GM19025 (cell line): ENCODE measurements around the gene MAP3K9.
A peak's percentile ranks its signal among the peaks of the same experiment; 100 is the strongest.

ENCODE experiments used
- ATAC-seq: cut with Tn5 transposase; IDR thresholded peaks from one replicate; pipeline ENCODE4 v1.9.1; 2021; ENCODE audit warnings: mild to moderate bottlenecking, low read depth, moderate library complexity; ENCODE audit not compliant: unreplicated experiment

Gene MAP3K9

DNA sequence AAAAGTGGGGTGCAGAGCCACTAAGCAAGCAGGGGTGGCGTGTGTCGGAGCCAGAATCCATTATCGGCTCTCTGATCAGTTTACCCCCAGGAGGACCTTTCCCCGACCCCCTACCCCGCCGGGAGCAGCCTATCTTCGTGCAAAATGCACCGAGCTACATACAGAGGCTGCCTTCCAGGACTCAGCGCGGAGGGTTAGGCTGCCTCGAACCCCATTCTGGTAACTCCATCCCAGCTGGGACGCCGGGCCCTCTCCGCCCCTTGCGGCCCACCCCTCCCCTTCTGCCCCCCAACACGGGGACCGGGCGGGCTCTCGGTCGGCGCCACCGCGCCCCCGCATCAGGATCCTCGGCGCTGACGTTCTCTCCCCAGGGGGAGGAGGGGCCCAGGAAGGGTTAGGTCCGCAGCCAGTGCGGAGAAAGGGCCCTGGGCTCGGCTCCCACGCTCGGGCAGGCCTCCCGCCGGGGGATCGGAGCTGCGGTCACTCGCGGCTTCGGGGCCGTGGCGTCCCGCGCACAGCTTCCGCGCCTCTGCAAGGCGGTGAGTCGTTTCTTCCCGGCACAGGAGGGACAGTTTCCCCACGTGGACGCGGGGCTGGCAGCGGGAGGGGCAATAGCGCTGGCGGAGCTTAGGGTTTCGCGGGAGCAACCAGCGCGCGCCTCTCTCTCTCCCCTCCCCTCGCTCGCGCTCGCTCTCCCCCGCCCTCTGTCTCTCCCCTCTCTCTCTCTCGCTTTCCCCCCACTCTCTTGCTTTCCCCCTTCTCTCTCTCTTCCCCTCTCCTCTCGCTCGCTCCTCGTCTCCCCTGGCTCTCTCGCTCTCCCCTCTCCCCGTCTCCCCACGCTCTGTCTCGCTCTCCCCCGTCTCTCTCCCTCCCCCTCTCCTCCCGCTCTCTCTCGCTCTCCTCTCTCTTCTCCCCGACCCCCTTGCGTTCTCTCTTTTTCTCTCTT lies 12.5 kb upstream of the MAP3K9 start:
- ATAC-seq: no peak

DNA sequence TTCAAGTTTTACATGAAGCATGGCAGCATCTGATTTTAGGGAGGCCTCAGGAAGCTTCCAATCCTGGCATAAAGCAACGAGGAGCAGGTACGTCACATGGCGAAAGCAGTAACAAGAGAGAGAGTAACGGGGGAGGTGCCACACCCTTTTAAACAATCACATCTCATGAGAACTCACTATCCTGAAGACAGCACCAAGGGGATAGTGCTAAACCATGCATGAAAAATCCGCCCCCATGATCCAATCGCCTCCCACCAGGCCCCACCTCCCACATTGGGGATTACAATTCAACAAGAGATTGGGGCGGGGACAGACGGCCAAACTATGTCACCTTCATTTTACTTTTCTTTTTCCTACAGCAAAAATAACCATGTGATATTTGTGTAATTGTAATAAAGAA lies 7.2 kb upstream of the MAP3K9 start:
- no peak for ATAC-seq

DNA sequence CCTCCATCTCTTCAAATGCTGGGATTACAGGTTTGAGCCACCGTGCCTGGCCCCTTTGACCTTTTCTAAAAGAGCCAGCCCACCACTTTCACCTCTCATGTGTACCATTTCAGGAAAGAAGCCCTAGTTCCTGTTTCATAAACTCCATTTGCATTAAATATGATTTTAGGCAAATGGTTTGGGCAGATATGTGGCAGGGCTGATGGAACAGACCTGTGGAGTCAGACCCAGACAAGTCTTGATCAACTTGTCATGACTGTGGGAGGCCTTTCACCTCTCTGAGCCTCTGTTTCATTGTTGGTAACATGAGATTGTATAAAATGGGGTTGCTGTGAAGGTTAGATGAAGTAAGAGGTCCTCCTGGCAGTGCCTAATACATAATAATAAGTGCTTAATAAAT lies 5.2 kb upstream of the MAP3K9 start:
- ATAC-seq: no peak

DNA sequence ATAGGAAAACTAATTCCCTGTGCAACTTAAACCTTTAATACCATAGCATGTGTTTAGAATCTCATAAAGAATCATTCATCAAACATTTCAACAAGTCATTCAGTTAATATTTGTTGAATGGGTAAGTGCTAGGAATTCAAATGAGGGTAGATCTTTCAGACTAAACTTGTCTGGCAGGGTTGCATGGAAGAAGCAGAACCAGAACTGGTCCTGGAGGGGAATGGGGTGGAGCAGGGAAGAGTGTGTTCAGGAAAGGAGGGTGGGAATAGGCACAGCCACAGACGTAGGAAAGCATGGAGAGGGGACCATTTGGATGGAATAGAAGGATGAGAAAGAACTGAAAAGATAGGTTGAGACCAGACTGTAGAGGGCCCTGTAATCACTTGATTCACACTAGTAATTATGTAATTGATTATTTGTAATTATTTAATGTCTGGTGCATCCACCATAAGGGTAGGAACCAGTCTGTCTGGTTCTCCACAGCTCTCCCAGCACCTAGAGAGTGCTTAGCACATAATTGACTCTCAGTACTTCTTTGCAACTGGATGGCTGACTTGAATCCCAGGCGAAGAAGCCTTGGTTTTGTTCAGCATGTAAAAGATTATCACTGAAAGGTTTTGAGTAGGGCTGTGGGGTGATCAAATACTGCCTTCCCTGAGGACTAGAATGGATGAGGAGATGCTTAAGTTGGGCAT lies 3.0 kb upstream of the MAP3K9 start:
- no peak for ATAC-seq

DNA sequence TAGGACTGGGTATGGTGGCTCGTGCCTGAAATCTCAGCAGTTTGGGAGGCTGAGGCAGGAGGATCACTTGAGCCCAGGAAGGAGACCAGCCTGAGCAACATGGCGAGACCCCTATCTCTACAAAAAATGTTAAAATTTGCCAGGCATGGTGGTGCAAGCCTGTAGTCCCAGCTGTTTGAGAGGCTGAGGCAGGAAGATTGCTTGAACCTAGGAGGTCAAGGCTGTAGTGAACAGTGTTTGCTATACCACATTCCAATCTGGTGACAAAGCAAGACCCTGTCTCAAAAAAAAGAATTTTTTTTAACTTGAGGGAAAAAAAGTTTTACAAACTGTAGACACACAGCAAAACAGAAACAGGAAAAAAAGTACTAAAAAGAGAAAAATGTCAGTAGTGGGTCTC lies 2.3 kb upstream of the MAP3K9 start:
- ATAC-seq: no peak

DNA sequence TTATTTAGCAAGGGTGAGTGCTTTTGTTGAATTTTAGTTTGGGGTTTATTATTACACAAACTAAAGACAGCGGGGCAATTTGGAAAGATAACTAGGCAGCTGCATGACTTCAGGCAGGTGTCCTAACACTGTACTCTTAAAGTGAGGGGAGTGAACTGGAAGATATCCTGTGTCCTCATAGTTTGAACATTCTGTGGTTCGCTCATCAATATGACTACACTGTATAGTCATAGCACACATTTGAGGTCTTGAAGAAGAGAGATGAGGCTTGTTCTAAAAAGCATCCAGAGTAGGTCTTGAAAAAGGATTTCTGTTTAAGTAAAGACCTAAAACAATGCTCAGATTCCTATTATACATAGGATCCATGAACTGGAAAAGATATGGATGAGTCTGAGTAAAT lies 1.7 kb upstream of the MAP3K9 start:
- ATAC-seq: no peak

DNA sequence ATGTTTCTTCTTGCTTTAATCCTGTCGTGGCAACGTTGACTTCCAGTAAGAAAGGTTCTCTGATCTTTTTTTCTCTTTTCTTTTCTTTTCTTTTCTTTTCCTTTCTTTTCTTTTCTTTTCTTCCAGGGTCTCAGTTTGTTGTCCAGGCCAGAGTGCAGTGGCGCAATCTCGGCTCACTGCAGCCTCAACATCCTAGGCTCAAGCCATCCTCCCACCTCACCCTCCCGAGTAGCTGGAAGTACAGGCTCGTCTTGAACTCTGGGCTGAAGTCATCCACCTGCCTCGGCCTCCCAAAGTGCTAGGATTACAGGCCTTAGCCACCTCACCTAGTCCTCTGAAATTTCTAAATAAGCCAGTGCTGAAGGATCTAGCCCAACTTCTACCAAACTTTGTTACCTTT lies 1.3 kb upstream of the MAP3K9 start:
- ATAC-seq: no peak

DNA sequence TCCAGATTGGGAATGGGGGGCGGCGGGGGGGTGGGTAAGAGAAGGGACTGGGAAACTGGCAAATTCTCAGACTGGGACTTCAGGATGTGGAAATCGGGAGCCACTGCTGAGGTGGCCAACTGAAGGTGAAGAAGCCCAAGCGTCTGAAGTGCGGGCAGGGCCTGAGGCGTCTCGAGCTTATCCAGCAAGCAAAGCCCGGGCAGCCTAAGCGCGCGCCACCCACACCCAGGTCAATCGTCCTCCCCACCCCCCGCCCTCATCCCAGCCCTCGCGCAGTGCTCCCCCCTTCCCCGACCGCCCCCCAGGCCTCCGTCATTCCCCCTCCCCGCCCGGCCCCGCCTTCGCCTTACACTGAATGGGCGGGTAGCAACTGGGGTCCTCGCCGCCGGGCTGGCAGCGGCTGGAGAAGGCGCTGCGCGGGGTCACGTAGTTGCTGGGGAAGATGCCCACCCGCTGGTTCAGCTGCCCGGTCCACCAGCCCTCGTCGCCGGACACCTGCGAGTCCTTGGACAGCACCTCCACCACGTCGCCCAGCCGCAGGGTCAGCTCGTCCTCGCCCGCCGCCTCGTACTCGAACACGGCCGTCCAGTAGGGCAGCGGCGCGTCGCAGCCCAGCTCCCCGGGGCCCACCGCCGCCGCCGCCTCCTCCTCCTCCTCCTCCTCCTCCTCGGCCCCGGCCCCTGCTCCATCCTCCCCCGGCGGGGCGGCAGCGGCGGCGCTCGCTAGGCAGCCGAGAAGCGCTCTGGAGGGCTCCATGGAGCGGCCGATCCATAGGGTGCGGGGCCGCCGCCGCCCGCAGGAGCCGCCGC lies 693 bp downstream of the MAP3K9 start:
- ATAC-seq: peak; percentile 18

DNA sequence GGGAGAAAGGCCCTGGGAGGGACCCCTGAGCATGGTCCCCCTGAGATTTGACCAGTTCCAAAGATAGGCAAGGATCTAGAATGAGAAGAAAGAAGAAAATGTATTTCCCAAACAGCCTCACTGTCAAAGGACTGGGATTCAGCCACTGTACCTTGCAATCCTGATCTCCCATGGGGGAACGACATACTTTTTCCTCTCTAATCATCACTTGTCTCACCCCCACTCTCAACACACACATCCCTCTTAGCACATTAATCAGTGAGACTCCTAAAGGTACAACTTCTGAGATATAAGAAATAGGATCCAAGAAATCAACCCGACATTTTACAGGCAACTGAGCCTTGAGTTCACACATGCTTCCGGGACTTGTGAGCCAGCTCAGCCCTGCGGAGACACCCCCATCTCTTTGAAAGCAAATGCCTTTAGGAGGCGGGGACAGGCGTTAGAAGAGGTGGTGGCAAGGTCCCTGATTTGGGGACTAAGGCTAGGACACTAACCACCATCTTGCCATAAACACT lies 1.4 kb downstream of the MAP3K9 start:
- no peak for ATAC-seq

DNA sequence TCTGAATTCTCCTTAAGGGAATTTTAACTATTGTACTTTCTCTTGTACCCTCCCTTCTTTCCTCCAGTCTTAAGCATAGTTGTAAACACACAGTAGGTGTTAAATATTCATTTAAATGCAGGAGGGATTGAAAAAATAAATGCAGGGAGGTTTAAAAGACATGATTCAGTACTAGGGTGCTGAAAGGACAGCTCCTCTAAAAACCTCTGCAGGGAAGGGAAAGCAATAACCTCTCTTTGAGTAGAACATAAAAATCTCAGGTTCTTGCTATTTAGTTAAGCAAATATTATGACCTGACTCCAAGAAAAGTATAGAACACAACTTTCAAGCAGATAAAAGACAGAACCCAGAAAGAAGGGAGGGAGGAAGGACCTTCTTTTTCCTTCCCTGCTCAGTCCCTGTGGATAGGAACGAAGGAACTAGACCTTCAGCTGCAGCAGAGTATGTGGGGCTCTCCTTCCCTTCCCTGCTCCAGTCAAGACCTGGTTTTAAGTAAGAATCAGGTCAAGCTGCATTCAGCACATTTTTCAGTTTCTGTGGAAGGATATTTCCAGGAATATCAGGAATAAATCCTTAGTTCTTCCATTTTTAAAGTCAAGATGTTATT lies 4.7 kb downstream of the MAP3K9 start:
- ATAC-seq: no peak

DNA sequence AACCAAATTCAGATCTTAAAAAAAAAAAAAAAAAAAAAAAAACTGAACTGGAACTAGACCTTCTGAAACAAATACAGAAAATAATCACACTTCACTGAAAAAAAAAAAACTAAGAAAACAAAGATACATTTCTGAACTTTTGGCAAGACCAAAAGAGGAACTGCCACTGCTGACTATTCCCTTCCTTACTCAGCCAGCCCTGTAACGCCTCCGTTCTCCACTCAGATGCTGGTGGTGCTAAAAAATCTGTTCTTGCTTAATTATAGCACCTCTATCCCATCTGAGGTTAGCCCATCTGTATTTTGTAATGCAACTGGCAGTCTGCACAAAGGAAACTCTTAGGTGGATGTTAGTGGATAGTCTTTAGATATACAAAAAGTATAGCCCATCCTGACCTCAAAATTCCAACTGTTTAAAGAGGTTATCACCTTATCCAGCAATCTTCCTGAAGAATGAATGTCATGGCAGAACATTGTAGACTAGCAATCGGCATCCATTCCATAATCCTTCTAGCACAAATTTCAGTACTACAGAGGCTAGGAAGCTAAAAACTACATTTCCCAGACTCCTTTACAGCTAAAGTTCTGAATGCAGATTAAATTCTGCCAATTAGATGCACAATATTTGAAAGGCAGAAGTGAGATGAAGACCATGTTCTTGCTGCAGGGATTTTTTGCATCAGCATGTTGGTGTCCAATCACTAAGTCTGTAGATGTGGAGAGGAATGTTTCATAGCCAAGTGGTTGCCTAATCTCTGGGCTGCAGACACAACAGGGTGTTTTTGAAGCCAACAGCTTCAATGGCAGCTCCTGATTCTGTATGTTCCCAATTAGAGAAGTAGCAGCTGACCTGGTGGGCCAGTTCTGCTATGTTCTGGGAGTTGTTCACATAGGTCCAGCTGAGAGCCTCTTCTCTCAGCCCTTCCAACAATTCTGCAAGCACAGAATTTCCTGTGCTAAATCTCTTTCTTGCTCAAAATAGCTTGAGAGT lies 5.7 kb downstream of the MAP3K9 start:
- peak; percentile 72 for ATAC-seq

DNA sequence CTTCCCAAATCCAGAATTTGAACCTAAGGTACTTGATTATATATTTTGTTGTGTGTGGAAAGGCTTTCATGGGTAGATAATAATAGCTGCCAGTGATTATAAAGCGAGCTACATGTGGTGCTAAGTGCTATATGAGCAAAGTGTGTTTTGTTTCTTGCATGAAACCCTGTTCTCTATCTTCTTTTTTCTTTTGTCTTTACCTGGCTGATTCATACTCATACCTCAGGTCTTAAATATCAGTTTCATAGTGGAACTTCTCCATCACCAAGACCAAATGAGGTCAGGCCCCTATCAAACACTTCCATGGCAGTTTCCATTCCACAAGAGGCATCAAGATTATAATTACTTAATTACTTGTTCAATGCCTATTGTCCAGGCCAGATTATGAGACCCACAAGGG lies 6.9 kb downstream of the MAP3K9 start:
- ATAC-seq: no peak

DNA sequence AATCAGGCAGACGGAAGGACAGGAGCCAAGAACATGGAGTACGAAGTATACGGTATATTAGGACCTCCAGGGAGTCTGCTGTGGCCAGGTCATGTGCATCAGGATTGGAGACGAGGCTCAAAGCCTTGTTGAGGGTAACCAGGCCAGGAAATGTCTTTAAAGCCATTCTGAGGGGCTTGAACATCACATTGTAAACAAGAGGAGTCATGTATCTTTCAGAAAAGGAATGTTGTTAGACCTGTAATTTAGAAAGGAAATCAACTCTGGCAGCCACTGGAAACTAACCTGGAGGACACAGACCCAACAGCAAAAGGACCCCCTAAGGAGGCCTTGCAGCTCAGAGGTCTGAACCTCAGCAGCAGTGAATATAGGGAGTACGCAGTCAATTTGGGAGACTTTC lies 7.5 kb downstream of the MAP3K9 start:
- ATAC-seq: no peak

DNA sequence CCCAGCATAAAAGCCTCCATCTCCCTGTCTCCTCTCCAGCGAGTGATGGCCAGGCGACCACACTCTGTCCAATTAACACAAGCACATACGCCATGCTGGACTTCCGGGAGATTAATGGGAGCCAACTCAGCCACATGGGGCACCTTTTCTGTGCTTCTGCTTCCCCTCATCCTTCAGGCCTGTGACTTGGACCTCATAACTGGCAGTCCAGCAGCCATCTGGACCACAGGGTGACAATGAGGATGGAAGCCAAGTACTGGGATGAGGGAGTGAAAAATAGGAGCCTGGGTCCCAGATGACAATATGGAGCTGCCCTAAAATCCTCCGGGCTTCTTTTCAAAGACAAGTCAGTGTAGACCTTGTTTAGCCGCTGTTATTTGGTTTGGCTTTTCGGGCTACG lies 12.8 kb downstream of the MAP3K9 start:
- ATAC-seq: no peak

DNA sequence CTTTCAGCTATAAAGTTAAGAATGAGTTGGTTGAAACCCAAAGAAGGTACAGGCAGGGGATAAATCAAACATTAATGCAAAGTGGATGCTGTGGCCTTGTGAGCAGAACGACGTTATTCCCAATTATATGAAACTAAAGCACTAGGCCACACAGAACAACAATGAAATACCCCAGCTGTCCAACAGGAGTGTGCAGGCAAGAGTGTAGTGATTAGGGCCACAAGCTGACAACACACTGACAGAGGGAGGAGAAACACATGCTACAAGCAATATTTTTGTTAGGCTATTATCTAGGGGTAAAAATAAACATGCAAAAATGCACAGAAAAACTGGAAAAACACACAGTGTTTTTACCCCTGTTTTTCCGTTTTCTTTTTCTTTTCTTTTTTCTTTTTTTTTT lies 15.0 kb downstream of the MAP3K9 start:
- no peak for ATAC-seq

DNA sequence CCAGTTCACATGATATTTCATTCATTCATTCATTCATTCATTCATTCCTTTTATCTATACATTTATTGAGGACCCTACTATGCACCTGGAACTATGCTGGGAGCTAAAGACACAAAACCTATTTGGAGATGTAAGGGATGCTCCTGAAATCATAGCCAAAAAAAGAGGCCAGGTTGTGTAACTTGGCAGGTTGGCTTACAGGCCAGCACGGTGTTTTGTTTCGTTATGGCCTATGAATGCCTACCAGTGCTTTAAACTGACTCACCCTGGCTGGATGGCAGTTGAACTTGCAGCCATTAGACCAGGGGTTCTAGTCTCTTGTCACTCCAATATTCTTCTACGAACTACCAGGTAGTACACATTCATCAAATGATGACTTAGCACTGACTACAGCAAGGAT lies 15.7 kb downstream of the MAP3K9 start:
- no peak for ATAC-seq

DNA sequence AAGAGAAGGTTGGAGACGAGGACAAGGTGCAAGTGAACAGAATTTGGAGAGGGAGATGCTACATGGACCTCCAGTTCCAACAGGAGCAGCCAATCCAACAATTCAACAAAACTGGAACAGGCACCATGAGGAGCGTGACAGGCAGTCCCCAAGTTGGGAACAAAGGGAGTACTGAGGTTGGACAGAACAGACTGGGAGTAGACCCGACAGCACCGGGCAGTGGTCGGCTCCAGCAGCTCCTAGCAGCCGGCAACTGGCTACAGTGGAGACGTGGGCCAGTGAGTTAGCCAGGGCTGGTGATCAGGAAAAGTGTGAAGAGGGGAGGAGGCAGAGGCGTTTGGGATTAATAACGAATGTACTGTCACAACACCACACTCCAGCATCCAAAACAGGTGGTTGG lies 16.4 kb downstream of the MAP3K9 start:
- no peak for ATAC-seq

DNA sequence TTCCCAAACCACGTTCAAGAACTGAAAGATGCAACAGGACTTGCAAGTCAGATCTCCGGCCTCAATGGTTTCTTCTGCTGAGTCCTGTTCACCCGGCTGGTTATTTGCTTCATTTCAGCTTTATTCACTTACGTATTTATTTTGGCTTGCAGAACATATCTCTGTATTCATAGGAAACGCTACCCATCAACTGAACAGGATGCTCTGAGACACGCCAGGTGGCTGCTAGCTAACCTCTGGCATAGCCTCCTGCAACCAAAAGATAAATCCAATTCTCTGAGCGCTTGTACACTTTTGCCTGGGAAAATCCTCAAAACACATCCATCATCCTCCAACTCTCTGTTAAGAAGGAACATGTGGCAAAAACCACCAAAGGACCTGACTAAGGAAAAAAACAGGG lies 17.3 kb downstream of the MAP3K9 start:
- ATAC-seq: no peak

DNA sequence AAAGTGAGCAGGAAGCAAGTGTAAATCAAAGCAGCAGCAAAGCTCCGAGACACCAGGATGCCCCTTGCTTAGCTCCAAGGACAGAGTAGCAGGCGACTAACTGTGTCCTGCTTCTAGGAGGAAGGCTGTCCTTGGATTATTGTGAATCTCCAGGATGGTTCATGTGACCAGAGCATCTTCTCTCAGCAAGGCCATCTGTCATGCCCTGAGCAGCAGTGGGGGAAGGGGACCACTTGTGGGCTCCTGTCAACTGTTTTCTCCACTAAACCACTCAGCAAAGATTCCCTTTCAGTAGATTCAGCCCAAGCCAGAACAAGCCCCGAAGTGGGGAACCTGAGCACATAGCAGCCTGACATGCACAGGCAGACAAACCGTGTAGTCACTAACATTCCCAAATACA lies 19.4 kb downstream of the MAP3K9 start:
- no peak for ATAC-seq
